ENCODE results near the gene TRAF6. TPM values are rescaled to one million over a fixed set of nuclear protein-coding genes. Genes with fewer than 3 reads are reported as not detected.

TRAF6 gene
- total and polyA plus RNA-seq, 2 experiments from 2014 or later, result 4.2 to 10.5 TPM

DNA sequence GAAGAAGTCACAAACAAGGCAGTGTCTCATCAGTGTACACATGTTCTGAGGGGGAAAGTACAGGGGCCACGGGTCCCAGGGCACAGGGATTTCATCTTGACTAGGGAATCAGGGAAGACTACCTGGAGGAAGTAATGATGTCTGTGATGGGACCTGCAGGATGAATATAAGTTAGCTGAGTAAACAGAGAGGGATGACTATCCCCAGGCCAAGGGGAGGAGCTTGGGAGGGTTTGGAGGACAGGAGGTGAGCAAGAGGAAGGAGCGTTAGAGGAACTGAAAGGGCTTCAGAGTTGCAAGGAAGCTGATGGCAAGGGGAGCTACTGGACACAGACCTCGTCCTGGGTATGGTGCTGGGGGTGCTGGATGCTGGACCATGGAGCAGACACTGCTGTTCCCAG, 56.4 kb downstream of the TRAF6 start:
- no peak overlapping the region for H3K4me3 Mint-ChIP-seq
- H3F3A ChIP-seq (replicated peaks; ENCODE audit: low read depth), result no peaks in the 10 kb centered on the region
- ATAC-seq (no peak), DNase-seq (ENCODE audit: low spot score) (no peak)
- H3K27ac ChIP-seq (ENCODE audit: low read depth), result no peak overlapping the region
- TF ChIP-seq ZNF462 (CRISPR knock-in tag; IDR thresholded peaks at IDR 0.05), result no peak
- TF ChIP-seq STAT1 (IDR thresholded peaks at IDR 0.05; ENCODE audit: unreplicated experiment), result no peak
- no peak for TF ChIP-seq ETS1 (IDR thresholded peaks at IDR 0.05)
- TF ChIP-seq ZNF114 (CRISPR knock-in tag; IDR thresholded peaks at IDR 0.05), result no peak
- TF ChIP-seq EZH2phosphoT487 (IDR thresholded peaks at IDR 0.05; ENCODE audit: unreplicated experiment), result no peak
- TF ChIP-seq, protein P1, sequence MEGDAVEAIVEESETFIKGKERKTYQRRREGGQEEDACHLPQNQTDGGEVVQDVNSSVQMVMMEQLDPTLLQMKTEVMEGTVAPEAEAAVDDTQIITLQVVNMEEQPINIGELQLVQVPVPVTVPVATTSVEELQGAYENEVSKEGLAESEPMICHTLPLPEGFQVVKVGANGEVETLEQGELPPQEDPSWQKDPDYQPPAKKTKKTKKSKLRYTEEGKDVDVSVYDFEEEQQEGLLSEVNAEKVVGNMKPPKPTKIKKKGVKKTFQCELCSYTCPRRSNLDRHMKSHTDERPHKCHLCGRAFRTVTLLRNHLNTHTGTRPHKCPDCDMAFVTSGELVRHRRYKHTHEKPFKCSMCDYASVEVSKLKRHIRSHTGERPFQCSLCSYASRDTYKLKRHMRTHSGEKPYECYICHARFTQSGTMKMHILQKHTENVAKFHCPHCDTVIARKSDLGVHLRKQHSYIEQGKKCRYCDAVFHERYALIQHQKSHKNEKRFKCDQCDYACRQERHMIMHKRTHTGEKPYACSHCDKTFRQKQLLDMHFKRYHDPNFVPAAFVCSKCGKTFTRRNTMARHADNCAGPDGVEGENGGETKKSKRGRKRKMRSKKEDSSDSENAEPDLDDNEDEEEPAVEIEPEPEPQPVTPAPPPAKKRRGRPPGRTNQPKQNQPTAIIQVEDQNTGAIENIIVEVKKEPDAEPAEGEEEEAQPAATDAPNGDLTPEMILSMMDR (conservative IDR thresholded peaks at IDR 0.05; ENCODE audit: low read depth in 2 of 2), result no peak
- TF ChIP-seq JUNB (IDR thresholded peaks at IDR 0.05; ENCODE audit: unreplicated experiment), result no peak
- TF ChIP-seq POLR2AphosphoS5 (IDR thresholded peaks at IDR 0.05; ENCODE audit: low read depth), result no peak
- no peak for TF ChIP-seq REST (IDR thresholded peaks at IDR 0.05; ENCODE audit: unreplicated experiment)
- TF ChIP-seq ZNF331 (CRISPR knock-in tag; IDR thresholded peaks at IDR 0.05; ENCODE audit: low read depth), result no peak
- TF ChIP-seq NANOG (IDR thresholded peaks at IDR 0.05; ENCODE audit: borderline replicate concordance), result no peak
- TF ChIP-seq EZH2 (IDR thresholded peaks at IDR 0.05; ENCODE audit: low read depth, unreplicated experiment), result no peak
- no peak for TF ChIP-seq CREB1 (CRISPR knock-in tag; IDR thresholded peaks at IDR 0.05; ENCODE audit: low read depth)
- no peaks in the 10 kb centered on the region for H4K20me1 ChIP-seq (replicated peaks; ENCODE audit: insufficient read depth)
- no peaks in the 10 kb centered on the region for H3K36me3 ChIP-seq (ENCODE audit: insufficient read depth)
- no peaks in the 10 kb centered on the region for H3K27me3 ChIP-seq (ENCODE audit: insufficient read depth)
- H3K4me3 ChIP-seq, result no peak overlapping the region
- peaks cover 27% of the 10 kb centered on the region for H3K4me1 Mint-ChIP-seq
- no peaks in the 10 kb centered on the region; the same call in 2 of the 3 replicates for H3K36me3 Mint-ChIP-seq (ENCODE audit: low read depth)
- H3K4me1 ChIP-seq (ENCODE audit: insufficient read depth), result peaks cover 14% of the 10 kb centered on the region
- no peaks in the 10 kb centered on the region; the same call in 2 of the 3 replicates for H3K9me3 Mint-ChIP-seq
- no peak overlapping the region for H2AFZ ChIP-seq
- no peaks in the 10 kb centered on the region for H3K9me2 ChIP-seq (ENCODE audit: insufficient read depth)
- no peak overlapping the region for H3K27ac Mint-ChIP-seq
- no peaks in the 10 kb centered on the region for H3K79me2 ChIP-seq (replicated peaks; ENCODE audit: insufficient read depth)
- H3K27me3 Mint-ChIP-seq (ENCODE audit: insufficient read depth, low read depth, poor library complexity), result peaks cover 3% of the 10 kb centered on the region
- no peak overlapping the region for H3K4me2 ChIP-seq

Measured in GM23338 (cell line).